ENCODE data around the gene TMEM151B. TPM values are rescaled to one million over a fixed set of nuclear protein-coding genes. Genes with fewer than 3 reads are reported as not detected.

Gene TMEM151B
- total and polyA plus RNA-seq, 9 of the 15 experiments (the other 6 are each of a cell fraction or from before 2014, with no cell fraction given) = not detected

DNA sequence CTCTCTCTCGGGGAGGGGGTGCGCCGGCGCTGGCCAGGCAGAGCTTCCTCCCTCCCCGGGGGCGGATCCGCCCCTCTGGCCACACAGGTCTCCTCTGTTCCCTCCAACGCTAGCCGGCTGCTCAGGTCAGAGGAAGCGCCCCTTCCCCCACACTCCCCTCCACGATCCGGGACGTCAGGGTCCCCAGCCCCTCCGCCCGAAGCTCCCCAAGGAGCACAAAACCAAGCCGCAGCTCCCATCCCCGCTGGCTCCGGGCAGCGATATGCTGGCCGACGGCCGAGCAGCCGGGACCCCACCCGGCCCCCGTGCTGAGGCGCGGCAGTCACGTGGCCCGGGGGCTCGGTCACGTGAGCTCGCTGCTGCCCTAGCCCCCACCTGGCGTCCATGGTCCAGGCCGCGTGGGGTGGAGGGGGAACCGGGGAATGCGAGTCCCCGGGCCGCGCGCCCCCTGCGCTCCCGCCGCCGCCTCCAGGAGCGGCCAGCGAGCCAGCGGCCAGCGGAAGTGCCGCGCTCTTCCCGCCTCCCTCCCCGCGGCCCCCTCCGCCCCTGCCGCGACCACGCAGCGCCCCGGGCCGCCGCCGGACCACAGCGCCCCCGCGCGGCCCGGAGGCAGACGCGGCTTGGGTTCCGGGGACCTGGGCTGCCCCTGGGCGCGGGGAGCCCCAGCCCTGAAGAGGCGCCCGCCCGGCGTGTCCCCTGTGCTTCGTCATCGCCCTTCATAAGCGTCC lies 13.1 kb upstream of the TMEM151B start, which contains the start of gene SLC35B2 (continued):
- TF ChIP-seq, protein P1, sequence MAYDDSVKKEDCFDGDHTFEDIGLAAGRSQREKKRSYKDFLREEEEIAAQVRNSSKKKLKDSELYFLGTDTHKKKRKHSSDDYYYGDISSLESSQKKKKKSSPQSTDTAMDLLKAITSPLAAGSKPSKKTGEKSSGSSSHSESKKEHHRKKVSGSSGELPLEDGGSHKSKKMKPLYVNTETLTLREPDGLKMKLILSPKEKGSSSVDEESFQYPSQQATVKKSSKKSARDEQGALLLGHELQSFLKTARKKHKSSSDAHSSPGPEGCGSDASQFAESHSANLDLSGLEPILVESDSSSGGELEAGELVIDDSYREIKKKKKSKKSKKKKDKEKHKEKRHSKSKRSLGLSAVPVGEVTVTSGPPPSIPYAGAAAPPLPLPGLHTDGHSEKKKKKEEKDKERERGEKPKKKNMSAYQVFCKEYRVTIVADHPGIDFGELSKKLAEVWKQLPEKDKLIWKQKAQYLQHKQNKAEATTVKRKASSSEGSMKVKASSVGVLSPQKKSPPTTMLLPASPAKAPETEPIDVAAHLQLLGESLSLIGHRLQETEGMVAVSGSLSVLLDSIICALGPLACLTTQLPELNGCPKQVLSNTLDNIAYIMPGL (CRISPR knock-in tag; IDR thresholded peaks at IDR 0.05) = peak; percentile 84
- TF ChIP-seq ZBTB8A (IDR thresholded peaks at IDR 0.05; ENCODE audit: partially characterized antibody) = no peak
- TF ChIP-seq MTA1 (IDR thresholded peaks at IDR 0.05; ENCODE audit: borderline replicate concordance) = peak; percentile 19; the same call in 1 of the 2 replicates
- TF ChIP-seq ZNF232 (CRISPR knock-in tag; IDR thresholded peaks at IDR 0.05) = peak; percentile 81; the same call in 1 of the 2 replicates
- TF ChIP-seq NFXL1 (CRISPR knock-in tag; IDR thresholded peaks at IDR 0.05) = no peak
- TF ChIP-seq RBBP5 (IDR thresholded peaks at IDR 0.05; ENCODE audit: borderline replicate concordance, insufficient read depth, low read length, poor library complexity, severe bottlenecking) = peak; percentile 84
- TF ChIP-seq TCF7L2 (IDR thresholded peaks at IDR 0.05; ENCODE audit: low read depth, low read length) = no peak
- TF ChIP-seq FOXJ3 (CRISPR knock-in tag; IDR thresholded peaks at IDR 0.05) = no peak
- TF ChIP-seq FOXA3 (CRISPR knock-in tag; conservative IDR thresholded peaks at IDR 0.05 in 1 of 2, IDR thresholded peaks at IDR 0.05 in 1 of 2) = 0 out of 4 replicates have a peak, but pooled peaks of 1 of the 2 experiments have one; percentile 47
- TF ChIP-seq, protein P2, sequence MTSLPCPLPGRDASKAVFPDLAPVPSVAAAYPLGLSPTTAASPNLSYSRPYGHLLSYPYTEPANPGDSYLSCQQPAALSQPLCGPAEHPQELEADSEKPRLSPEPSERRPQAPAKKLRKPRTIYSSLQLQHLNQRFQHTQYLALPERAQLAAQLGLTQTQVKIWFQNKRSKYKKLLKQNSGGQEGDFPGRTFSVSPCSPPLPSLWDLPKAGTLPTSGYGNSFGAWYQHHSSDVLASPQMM (CRISPR knock-in tag; IDR thresholded peaks at IDR 0.05) = no peak
- TF ChIP-seq ESRRB (CRISPR knock-in tag; IDR thresholded peaks at IDR 0.05; ENCODE audit: borderline replicate concordance) = no peak
- TF ChIP-seq, protein P3, sequence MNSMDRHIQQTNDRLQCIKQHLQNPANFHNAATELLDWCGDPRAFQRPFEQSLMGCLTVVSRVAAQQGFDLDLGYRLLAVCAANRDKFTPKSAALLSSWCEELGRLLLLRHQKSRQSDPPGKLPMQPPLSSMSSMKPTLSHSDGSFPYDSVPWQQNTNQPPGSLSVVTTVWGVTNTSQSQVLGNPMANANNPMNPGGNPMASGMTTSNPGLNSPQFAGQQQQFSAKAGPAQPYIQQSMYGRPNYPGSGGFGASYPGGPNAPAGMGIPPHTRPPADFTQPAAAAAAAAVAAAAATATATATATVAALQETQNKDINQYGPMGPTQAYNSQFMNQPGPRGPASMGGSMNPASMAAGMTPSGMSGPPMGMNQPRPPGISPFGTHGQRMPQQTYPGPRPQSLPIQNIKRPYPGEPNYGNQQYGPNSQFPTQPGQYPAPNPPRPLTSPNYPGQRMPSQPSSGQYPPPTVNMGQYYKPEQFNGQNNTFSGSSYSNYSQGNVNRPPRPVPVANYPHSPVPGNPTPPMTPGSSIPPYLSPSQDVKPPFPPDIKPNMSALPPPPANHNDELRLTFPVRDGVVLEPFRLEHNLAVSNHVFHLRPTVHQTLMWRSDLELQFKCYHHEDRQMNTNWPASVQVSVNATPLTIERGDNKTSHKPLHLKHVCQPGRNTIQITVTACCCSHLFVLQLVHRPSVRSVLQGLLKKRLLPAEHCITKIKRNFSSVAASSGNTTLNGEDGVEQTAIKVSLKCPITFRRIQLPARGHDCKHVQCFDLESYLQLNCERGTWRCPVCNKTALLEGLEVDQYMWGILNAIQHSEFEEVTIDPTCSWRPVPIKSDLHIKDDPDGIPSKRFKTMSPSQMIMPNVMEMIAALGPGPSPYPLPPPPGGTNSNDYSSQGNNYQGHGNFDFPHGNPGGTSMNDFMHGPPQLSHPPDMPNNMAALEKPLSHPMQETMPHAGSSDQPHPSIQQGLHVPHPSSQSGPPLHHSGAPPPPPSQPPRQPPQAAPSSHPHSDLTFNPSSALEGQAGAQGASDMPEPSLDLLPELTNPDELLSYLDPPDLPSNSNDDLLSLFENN (IDR thresholded peaks at IDR 0.05; ENCODE audit: low read depth in 2 of 2, low read length in 2 of 2) = peak in 1 of 2 experiments; percentile 80; a peak in 2 of 4 replicates
- TF ChIP-seq CBX8 (IDR thresholded peaks at IDR 0.05; ENCODE audit: borderline replicate concordance, extremely low read depth, low read depth, low read length, poor library complexity, severe bottlenecking) = no peak
- no peak for TF ChIP-seq NELFE (IDR thresholded peaks at IDR 0.05; ENCODE audit: insufficient read depth, insufficient read length)
- no peak for TF ChIP-seq ZNF445 (CRISPR knock-in tag; IDR thresholded peaks at IDR 0.05; ENCODE audit: low read depth)
- TF ChIP-seq ZNF140 (CRISPR knock-in tag; IDR thresholded peaks at IDR 0.05) = no peak
- TF ChIP-seq, protein P4, sequence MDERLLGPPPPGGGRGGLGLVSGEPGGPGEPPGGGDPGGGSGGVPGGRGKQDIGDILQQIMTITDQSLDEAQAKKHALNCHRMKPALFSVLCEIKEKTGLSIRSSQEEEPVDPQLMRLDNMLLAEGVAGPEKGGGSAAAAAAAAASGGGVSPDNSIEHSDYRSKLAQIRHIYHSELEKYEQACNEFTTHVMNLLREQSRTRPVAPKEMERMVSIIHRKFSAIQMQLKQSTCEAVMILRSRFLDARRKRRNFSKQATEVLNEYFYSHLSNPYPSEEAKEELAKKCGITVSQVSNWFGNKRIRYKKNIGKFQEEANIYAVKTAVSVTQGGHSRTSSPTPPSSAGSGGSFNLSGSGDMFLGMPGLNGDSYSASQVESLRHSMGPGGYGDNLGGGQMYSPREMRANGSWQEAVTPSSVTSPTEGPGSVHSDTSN (CRISPR knock-in tag; IDR thresholded peaks at IDR 0.05; ENCODE audit: low read depth) = no peak
- TF ChIP-seq, protein P4 (tag; conservative IDR thresholded peaks at IDR 0.05; ENCODE audit: low read depth) = no peak

All from K562 (cell line).